Measurements from ENCODE around the gene IGSF22.
A peak's percentile ranks its signal among the peaks of the same experiment; 100 is the strongest.

IGSF22 gene

DNA sequence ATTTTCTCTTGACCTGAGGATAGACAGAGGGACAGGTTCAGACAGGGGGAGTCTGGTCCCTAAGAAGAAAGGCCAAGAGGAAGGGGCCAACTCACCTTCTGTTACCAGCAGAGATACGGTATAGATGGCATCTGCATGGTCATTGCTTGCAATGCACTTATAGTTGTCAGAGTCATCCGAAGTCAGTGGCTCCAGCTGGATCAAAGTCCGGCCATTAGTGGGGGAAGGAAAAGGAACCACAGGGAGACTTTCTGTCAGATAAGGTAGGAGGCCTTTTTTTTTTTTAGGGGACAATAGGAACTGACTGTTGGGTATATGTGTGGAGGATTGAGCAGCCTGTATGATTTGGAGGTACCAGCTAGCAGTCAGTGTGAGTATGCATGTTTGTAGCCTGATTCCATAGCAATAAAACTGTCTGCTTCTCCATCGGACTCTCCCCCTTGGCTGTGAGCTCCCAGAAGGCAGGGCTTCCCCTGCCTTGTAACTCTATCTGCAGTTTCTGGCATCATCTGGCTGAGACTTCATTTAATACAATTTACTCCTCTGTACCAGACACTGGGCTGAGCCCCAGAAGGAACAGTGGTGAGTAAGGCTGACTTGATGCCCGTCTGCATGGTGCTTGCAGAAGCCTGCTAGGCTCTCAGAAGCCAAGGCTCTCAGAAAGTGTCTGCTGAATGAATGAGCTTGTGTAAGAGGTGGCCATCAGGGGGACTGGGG, 5.7 kb downstream of the IGSF22 start:
- Mint-ChIP-seq H3K9me3 (no peaks in the 10 kb centered on the region), H3K4me3 (peak overlapping the region; percentile 90 to 96), H3K27me3 (peaks cover 0 to under 1% of the 10 kb centered on the region in 2 donors), H3K27ac (no peak overlapping the region), H3K4me1 (ENCODE audit: low read depth in 2 of 2) (peaks cover 0 to 16% of the 10 kb centered on the region in 2 donors), H3K36me3 (ENCODE audit: insufficient read depth) (no peaks in the 10 kb centered on the region)
- DNase-seq = no peak
- no peak for ATAC-seq (replicated peaks)

DNA sequence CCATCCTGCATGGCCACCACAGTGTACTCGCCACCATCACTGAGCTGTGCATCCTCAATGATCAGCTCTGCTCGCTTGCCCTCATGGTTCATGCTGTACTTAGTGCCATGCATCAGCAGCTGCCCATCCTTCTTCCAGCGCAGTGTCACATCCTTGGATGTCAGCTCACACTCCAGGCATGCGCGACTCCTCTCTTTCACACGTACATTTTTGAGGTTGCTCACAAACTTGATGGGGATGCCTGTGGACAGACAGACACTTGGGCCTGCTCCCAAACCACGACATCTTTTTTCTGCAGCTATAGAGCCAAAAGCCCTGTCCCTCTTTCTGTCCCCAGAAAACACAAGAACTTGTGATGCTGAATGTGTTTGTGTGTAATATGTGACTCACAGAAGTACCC, 10.5 kb downstream of the IGSF22 start:
- Mint-ChIP-seq H3K4me3 (no peak overlapping the region), H3K4me1 (ENCODE audit: low read depth in 2 of 2) (peaks cover 0 to 2% of the 10 kb centered on the region in 2 donors), H3K27me3 (peaks cover 0 to 19% of the 10 kb centered on the region in 2 donors), H3K27ac (no peak overlapping the region), H3K9me3 (no peaks in the 10 kb centered on the region), H3K36me3 (ENCODE audit: insufficient read depth) (no peaks in the 10 kb centered on the region)
- ATAC-seq (replicated peaks) (no peak), DNase-seq (no peak)

DNA sequence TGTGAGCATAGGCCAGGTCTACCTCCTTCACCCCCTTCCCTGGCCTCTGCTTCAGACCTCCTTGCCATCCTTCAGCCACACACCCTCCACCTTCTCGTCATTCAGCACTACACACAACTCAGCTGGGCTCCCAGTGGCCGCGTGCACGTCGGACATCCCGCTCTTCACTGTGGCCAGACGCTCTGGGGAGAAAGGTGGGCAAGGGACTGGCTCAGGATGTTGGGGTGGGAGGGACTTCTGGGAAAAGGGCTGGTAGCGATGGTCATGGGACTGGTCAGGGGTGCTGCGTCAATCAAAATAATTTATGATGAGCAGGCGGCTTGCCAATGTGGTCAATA, 11.6 kb downstream of the IGSF22 start:
- Mint-ChIP-seq H3K9me3 (no peaks in the 10 kb centered on the region), H3K4me1 (ENCODE audit: low read depth in 2 of 2) (no peaks in the 10 kb centered on the region), H3K4me3 (no peak overlapping the region), H3K27me3 (peaks cover 0 to 19% of the 10 kb centered on the region in 2 donors), H3K36me3 (ENCODE audit: insufficient read depth) (no peaks in the 10 kb centered on the region), H3K27ac (no peak overlapping the region)
- ATAC-seq (replicated peaks) = no peak
- DNase-seq = no peak

DNA sequence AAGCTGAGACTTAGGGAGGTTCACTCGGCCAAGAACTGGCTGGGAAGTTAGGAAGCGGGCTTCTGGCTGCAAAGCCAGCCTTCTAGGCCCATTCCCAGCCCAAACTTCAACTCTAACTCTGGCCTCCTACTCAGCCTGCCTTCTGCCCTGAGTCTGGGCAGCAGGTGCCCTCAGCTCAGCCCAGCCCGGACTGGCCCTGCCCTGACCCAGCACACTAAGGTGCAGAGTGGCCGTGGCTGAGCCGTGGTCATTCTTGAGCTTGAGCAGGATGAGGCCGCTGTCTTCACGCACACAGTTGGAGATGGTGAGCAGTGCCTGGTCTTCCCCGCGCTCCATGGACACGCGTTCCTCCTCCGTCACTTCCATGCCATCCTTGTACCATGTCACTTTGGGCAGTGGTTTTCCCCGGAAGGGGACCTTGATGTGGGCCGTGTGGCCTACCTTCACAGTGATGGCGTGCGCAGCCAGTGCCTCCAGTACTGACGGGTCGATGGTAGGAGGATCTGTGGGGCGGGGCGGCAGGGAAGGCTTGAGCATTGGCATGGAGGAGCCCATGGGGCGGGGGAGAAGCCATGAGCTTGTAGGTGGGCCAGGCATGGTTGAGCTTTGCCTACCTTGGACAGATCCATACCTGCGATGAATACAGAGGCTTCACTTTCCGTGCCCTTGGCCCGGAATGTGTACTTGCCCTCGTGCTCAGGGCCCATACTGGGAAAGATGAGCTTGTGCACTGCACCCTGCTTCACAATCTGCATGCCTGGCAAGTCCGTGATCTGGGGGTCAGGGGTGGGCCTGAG, 12.1 kb downstream of the IGSF22 start:
- DNase-seq (no peak), ATAC-seq (replicated peaks) (no peak)
- Mint-ChIP-seq H3K9me3 (no peaks in the 10 kb centered on the region), H3K4me3 (no peak overlapping the region), H3K4me1 (ENCODE audit: low read depth in 2 of 2) (no peaks in the 10 kb centered on the region), H3K27me3 (peaks cover 0 to 19% of the 10 kb centered on the region in 2 donors), H3K36me3 (ENCODE audit: insufficient read depth) (no peaks in the 10 kb centered on the region), H3K27ac (no peak overlapping the region)

DNA sequence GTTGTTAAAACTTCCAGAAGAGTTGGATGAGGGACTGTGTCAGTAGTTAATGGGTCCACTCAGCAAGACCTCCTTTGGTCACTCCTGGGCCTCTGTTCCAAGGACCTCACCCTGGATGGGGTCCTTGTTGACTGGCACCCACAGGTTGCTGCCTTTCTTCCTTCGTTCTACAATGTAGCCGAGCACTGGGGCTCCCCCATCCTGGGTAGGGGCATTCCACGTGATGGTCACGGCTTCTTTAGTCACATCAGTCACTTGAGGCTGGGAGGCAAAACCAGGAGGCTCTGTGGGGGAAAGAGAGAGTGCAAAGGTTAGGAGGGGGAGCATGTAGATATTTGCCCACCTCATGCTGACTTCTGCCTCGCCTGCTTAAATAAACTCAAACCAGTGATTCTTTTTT, 15.4 kb downstream of the IGSF22 start:
- ATAC-seq (replicated peaks) (no peak), DNase-seq (no peak)
- Mint-ChIP-seq H3K4me3 (no peak overlapping the region), H3K9me3 (no peaks in the 10 kb centered on the region), H3K36me3 (ENCODE audit: insufficient read depth) (peaks cover 6% of the 10 kb centered on the region), H3K27ac (peak overlapping the region in 1 of 2 donors; percentile 20), H3K4me1 (ENCODE audit: low read depth in 2 of 2) (peaks cover 8 to 13% of the 10 kb centered on the region in 2 donors), H3K27me3 (peaks cover 10 to 27% of the 10 kb centered on the region in 2 donors)

DNA sequence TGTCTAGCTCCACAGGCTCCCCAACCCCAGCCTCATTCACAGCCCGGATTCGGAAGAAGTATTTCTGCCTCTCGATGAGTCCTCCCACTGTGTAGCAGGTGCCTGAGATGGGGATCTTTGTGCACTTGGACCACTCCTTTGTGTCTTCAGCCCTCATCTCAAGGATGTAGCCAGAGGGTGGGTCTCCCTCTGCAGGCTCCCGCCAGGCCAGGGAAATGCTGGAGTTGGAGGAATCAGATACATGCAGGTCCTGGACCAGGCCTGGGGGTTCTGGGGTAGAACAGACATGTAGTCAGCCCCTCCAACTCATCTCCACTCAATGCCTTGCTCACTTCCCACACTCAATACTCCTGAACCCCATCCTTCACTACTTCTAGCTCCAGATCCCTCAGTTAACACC, 16.6 kb downstream of the IGSF22 start:
- ATAC-seq (replicated peaks) = no peak
- no peak overlapping the region for H3K4me3 Mint-ChIP-seq
- peaks cover 6% of the 10 kb centered on the region for H3K36me3 Mint-ChIP-seq (ENCODE audit: insufficient read depth)
- peaks cover 10 to 18% of the 10 kb centered on the region in 2 donors for H3K27me3 Mint-ChIP-seq
- H3K9me3 Mint-ChIP-seq = no peaks in the 10 kb centered on the region
- H3K27ac Mint-ChIP-seq = no peak overlapping the region
- H3K4me1 Mint-ChIP-seq (ENCODE audit: low read depth in 2 of 2) = peaks cover 13 to 16% of the 10 kb centered on the region in 2 donors
- DNase-seq = no peak

DNA sequence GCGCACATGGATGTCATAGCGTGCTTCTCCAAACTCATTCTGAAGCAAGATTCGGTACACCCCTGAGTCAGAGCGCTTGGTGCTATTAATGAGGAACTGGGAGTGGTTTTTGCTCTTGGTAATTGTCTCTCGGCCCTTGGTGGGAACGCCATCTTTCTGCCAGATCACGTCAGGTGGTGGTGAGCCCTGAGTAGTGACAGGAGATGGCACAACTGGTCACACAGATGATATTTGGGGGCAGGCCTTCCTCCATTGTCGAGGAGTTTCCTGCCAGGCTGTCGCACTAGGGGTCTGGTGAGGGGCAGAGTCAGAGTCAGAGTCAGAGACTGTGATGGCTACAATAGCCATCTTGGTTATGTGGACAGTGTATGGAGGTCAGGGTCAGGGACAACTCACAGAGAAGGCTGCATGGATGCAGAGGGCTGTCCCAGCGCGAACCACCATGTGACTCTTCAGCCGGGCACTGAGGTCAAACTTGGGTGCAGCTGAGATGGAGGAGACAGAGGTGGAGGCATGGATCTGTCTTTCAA, 18.1 kb downstream of the IGSF22 start:
- H3K27ac Mint-ChIP-seq = peak overlapping the region in 1 of 2 donors; percentile 52

DNA sequence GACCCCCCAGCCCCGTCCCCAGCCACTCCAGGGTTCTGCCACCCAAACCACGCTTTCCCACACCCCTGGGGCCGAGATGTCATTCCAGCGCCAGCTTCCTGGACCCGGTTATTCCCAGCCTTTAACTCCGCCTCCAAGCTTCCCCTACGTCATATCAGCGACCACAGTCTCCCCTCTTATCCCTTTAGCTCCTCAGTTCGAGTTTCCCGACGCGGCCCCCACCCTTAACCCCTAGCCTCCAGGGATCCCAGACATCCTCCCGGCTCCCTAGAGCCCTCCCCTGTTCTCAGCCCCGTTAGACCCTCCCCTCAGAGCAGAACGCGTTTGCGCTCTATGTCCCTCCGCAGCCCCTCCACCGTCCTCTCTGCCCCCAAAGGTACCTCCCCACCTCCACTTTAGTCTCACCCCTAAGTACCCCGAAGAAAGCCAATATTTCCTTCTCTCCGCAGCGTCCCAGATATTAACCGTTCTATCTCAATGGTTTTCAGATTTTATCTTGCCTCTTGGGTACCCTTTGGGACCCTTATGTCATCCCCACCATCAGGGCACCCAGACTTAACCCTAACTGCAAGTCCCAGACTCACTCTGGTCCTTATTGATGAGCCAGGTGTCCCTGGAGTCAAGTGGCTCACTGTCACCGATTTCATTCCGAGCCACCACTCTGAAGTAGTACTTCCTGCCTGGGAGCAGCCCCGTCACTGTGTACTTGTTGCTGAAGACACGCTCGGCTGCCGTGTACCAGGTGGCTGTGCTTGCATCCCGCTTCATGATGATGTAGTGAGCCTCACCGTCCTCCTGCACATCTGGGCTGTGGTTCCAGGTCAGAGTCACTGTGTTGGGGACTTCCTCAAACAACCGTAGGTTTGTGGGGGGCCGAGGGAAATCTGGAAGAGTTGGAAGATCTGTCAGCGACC, 19.4 kb downstream of the IGSF22 start:
- Mint-ChIP-seq H3K4me3 (peak overlapping the region; percentile 83 to 86), H3K27me3 (peaks cover 8 to 10% of the 10 kb centered on the region in 2 donors), H3K9me3 (no peaks in the 10 kb centered on the region), H3K4me1 (ENCODE audit: low read depth in 2 of 2) (peaks cover 13 to 16% of the 10 kb centered on the region in 2 donors), H3K27ac (peak overlapping the region; percentile 87), H3K36me3 (ENCODE audit: insufficient read depth) (peaks cover 6% of the 10 kb centered on the region)
- DNase-seq (peak in 2 of 3 experiments; percentile 30 to 33), ATAC-seq (replicated peaks) (peak; percentile 76)

More for the DNA sequence above, 18.1 kb downstream of the IGSF22 start:
- peaks cover 10 to 12% of the 10 kb centered on the region in 2 donors for H3K27me3 Mint-ChIP-seq
- no peak overlapping the region for H3K4me3 Mint-ChIP-seq
- ATAC-seq (replicated peaks) = no peak
- H3K9me3 Mint-ChIP-seq = no peaks in the 10 kb centered on the region
- peaks cover 6% of the 10 kb centered on the region for H3K36me3 Mint-ChIP-seq (ENCODE audit: insufficient read depth)
- no peak for DNase-seq
- peaks cover 13 to 16% of the 10 kb centered on the region in 2 donors for H3K4me1 Mint-ChIP-seq (ENCODE audit: low read depth in 2 of 2)

DNA sequence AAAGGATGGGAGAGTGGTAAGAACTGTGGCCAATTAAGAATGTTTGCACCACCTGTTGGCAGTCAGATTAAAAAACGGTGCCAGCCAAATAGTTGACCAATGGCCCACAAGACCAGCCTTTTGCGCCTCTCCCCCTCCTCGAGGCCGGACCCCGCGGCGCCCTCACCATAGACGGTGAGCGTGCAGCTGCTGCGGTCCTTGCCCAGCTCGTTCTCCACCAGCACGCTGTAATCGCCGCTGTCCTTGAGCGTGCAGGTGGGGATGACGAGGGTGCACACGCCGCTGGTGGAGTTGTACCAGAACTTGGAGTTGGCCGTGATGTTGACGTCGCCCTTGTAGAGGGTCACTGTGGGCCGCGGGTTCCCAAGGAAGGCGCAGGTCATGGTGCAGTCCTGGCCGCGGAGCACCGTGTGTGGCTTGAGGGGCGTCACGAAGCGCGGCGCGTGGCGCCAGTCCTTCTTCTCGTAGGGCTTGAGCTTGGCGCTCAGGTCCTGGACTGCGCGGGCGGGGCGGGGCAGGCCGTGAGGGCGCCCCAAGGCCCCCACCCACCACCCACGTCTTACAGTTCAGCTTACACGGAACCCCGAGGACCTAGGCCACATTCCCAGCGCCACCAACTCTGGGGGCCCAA, 20.2 kb downstream of the IGSF22 start:
- peaks cover 8 to 10% of the 10 kb centered on the region in 2 donors for H3K27me3 Mint-ChIP-seq
- peaks cover 13 to 16% of the 10 kb centered on the region in 2 donors for H3K4me1 Mint-ChIP-seq (ENCODE audit: low read depth in 2 of 2)
- DNase-seq (no peak), ATAC-seq (replicated peaks) (peak; percentile 69)
- H3K9me3 Mint-ChIP-seq = no peaks in the 10 kb centered on the region
- H3K27ac Mint-ChIP-seq = no peak overlapping the region
- peaks cover 9% of the 10 kb centered on the region for H3K36me3 Mint-ChIP-seq (ENCODE audit: insufficient read depth)
- H3K4me3 Mint-ChIP-seq = peak overlapping the region; percentile 83 to 86

DNA sequence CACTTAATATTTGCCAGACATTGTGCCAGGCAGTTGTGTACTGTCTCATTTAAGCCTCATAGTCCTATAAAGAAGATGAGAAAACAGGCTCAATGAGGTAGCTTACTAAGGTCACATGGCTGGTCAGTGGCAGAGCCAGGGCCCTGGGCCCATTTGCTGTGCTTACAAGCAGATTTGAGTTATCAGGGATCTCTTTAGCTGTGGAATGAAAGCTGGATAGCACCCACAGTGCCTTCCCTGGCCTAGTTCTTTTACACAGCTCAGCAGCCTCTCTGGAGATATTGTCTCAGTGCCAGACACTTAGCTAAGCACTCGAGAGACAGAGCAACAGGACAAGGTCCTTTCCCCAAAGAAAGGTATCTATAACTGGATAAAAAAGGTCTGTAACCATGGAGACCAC, 21.3 kb downstream of the IGSF22 start:
- Mint-ChIP-seq H3K36me3 (ENCODE audit: insufficient read depth) (peaks cover 11% of the 10 kb centered on the region), H3K9me3 (no peaks in the 10 kb centered on the region), H3K4me1 (ENCODE audit: low read depth in 2 of 2) (peaks cover 16% of the 10 kb centered on the region in 2 donors), H3K27ac (peak overlapping the region in 1 of 2 donors; percentile 15), H3K4me3 (peak overlapping the region; percentile 83 to 86), H3K27me3 (peaks cover 8 to 10% of the 10 kb centered on the region in 2 donors)
- ATAC-seq (replicated peaks) = no peak
- no peak for DNase-seq

DNA sequence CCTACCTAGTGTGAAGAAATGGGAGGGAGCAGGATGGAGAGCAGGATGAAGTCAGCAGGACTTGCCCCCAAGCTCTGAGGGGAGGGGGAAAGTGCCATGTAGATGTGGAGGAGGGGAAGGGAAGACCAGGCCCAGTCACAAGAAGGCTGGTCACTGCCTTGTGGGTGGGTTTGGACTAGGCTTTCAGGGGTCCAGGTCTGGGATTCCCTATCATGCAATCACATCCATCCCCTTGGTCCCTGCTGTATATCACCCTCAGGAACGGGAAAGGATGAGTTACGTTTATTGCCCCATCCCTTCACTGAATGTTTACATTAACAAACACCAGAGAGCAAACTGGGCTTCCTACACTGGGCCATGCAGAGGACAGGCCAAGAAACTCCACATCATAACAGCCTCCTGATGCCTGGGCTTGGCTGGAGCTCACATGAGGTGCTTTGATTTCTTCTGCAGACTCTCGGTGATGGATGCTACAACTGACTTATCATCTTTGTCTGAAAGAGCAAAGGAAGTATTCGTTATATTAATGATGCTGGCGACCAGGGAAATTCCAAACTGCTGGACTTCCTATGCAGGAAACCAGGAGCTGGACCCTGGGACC, 21.8 kb downstream of the IGSF22 start:
- no peaks in the 10 kb centered on the region for H3K9me3 Mint-ChIP-seq
- H3K27me3 Mint-ChIP-seq = peaks cover 8 to 10% of the 10 kb centered on the region in 2 donors
- ATAC-seq (replicated peaks) (no peak), DNase-seq (no peak)
- H3K4me1 Mint-ChIP-seq (ENCODE audit: low read depth in 2 of 2) = peaks cover 22% of the 10 kb centered on the region in 2 donors
- peak overlapping the region in 1 of 2 donors; percentile 14 for H3K4me3 Mint-ChIP-seq
- H3K36me3 Mint-ChIP-seq (ENCODE audit: insufficient read depth) = peaks cover 17% of the 10 kb centered on the region
- H3K27ac Mint-ChIP-seq = peak overlapping the region in 1 of 2 donors; percentile 15

DNA sequence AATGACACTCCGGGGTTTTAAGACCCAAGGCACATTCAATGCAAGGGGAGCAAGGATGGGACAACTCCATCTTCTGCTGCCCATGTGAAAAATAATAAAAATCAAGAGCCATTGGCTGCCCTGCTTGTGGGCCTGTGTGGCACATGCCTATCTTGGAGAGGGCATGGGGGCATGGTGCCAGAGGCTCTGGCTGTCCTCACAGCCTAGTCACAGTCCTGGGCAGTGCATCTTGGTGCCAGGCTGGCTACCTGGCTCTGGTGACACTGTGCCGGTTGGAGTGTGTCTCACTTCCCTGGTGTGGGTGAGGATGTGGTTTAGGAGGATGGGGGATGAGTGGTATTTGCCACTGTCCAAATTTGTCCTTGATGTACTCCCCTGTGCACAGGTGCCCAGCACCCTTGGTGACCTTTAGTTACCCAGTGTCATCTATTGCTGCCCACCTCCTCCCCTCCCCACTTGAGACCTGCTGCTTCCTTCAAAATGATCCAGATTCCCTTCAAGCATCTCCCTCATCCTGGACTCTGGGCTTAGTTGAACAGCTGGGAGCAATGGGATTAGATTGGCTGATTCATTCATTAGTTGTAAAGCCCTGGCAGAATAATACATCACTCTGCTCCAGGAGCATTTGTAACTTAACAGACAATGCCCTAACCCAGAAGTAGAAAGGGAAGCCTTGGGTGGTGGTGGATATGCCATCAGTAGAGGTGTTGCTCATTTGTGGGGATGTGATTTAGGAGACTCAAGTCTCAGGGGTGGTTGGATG, 22.8 kb downstream of the IGSF22 start:
- no peak overlapping the region for H3K4me3 Mint-ChIP-seq
- no peak for ATAC-seq (replicated peaks)
- H3K27ac Mint-ChIP-seq = no peak overlapping the region
- H3K36me3 Mint-ChIP-seq (ENCODE audit: insufficient read depth) = peaks cover 20% of the 10 kb centered on the region
- peaks cover 8 to 10% of the 10 kb centered on the region in 2 donors for H3K27me3 Mint-ChIP-seq
- H3K9me3 Mint-ChIP-seq = no peaks in the 10 kb centered on the region
- H3K4me1 Mint-ChIP-seq (ENCODE audit: low read depth in 2 of 2) = peaks cover 24 to 26% of the 10 kb centered on the region in 2 donors
- DNase-seq = no peak

All from effector memory CD8-positive, alpha-beta T cell (primary cell).